Measurements from ENCODE around the gene TRIM47. TPM values are rescaled to one million over a fixed set of nuclear protein-coding genes. Genes with fewer than 3 reads are reported as not detected.
A peak's percentile ranks its signal among the peaks of the same experiment; 100 is the strongest.

The TRIM47 gene
- total and polyA plus RNA-seq, 9 donors = 7.2 to 38.3 (median 17.3) TPM

- no peaks in the 10 kb centered on the region for H3K9me3 ChIP-seq
- intact Hi-C loops (cut with DNase I) = loop anchor here in 2 of 4 donors (2.0 to 5.0 kb wide), 3 partner anchors 74 to 102 kb away; partner anchors contain the start of genes ACOX1 (in 1 of the 2) and TEN1 (in 1 of the 2)
- peaks cover 2% of the 10 kb centered on the region for H3K4me1 ChIP-seq (ENCODE audit: insufficient read depth)
- H3K27ac ChIP-seq = peak within 1 kb of the TSS; percentile 81 to 86
- no peaks in the 10 kb centered on the region for H3K36me3 ChIP-seq
- TF ChIP-seq, protein P1, sequence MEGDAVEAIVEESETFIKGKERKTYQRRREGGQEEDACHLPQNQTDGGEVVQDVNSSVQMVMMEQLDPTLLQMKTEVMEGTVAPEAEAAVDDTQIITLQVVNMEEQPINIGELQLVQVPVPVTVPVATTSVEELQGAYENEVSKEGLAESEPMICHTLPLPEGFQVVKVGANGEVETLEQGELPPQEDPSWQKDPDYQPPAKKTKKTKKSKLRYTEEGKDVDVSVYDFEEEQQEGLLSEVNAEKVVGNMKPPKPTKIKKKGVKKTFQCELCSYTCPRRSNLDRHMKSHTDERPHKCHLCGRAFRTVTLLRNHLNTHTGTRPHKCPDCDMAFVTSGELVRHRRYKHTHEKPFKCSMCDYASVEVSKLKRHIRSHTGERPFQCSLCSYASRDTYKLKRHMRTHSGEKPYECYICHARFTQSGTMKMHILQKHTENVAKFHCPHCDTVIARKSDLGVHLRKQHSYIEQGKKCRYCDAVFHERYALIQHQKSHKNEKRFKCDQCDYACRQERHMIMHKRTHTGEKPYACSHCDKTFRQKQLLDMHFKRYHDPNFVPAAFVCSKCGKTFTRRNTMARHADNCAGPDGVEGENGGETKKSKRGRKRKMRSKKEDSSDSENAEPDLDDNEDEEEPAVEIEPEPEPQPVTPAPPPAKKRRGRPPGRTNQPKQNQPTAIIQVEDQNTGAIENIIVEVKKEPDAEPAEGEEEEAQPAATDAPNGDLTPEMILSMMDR (IDR thresholded peaks at IDR 0.05) = peak; percentile 98 to 100 (median 100)
- TF ChIP-seq EP300 (IDR thresholded peaks at IDR 0.05) (no peak), POLR2A (IDR thresholded peaks at IDR 0.05) (peak; percentile 66)
- peak within 1 kb of the TSS; percentile 71 for H3K4me3 ChIP-seq
- H3K27me3 ChIP-seq = no peaks in the 10 kb centered on the region
- DNase-seq = peak; percentile 93 to 95 (median 94)
- 0 to 1% (median 0%) methylated on average over 28 to 69 of the region's 69 CpGs for WGBS, 3 donors
Observed at GRCh38 chr17:75904749-75905521, 26.6 kb upstream of the TRIM47 start, which contains the start of gene MRPL38. TSS of gene MRPL38 (minus strand) at chr17:75904884. CDS start at chr17:75904875, 9 bp downstream.

DNA sequence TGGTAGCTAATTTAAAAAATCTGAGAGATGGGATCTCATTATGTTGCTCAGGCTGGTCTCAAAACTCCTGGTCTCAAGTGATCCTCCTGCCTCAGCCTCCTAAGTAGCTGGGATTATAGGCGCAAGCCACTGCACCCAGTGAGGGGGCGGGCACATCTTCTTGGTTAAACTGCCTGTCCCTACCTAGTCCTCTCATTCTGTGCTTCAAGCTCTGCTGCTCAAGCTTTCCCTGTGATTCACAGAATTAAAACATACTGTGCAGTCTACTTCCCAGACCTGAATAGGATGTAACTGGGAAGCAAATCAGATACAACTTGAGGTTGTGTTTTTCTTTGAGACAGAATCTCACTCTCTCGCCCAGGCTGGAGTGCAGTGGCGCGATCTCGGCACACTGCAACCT lies 24.0 kb upstream of the TRIM47 start:
- H3K27ac ChIP-seq = no peak overlapping the region
- H3K36me3 ChIP-seq = no peaks in the 10 kb centered on the region
- no peaks in the 10 kb centered on the region for H3K9me3 ChIP-seq
- H3K4me1 ChIP-seq (ENCODE audit: insufficient read depth) = peaks cover 2% of the 10 kb centered on the region
- no peak overlapping the region for H3K4me3 ChIP-seq
- no peaks in the 10 kb centered on the region for H3K27me3 ChIP-seq
- intact Hi-C loops (cut with DNase I) = loop anchor here in 1 of 4 donors (5.0 kb wide), 1 partner anchor 105 kb away; no protein-coding TSS in a partner anchor
- no peak for DNase-seq
- 90 to 95% (median 92%) methylated on average over 6 of the region's 6 CpGs for WGBS, 3 donors
- TF ChIP-seq POLR2A (IDR thresholded peaks at IDR 0.05) (no peak), EP300 (IDR thresholded peaks at IDR 0.05) (no peak)
- TF ChIP-seq, protein P1 (IDR thresholded peaks at IDR 0.05) = no peak

DNA sequence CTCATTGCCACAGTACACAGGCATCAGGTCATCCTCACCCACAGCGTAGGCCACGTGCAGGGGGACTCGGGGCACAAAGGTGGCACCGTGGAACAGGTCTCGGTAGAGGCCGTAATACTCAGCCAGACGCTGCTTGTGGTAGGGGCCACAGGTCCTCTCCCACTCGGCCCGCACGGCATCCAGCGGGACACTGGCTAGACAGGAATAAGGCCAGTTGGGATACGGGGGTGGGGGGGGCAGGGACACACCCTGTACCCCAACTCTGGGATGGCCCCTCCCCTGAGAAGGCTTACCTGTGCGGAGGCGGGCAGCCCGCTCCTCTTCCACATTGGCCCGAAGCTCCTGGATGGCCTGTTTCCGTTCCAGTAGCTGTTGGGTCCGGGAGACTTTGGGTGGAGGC lies 23.3 kb upstream of the TRIM47 start:
- WGBS, 3 donors = 82 to 84% (median 83%) methylated on average over 18 of the region's 18 CpGs
- intact Hi-C loops (cut with DNase I) = loop anchor here in 1 of 4 donors (5.0 kb wide), 1 partner anchor 106 kb away; no protein-coding TSS in a partner anchor
- Histone ChIP-seq H3K27me3 (no peaks in the 10 kb centered on the region), H3K27ac (no peak overlapping the region), H3K4me3 (no peak overlapping the region), H3K36me3 (no peaks in the 10 kb centered on the region), H3K9me3 (no peaks in the 10 kb centered on the region), H3K4me1 (ENCODE audit: insufficient read depth) (peaks cover 2% of the 10 kb centered on the region)
- TF ChIP-seq, protein P1 (IDR thresholded peaks at IDR 0.05) = no peak
- no peak for TF ChIP-seq POLR2A (IDR thresholded peaks at IDR 0.05)
- no peak for TF ChIP-seq EP300 (IDR thresholded peaks at IDR 0.05)
- peak in 1 of 5 donors; percentile 30 for DNase-seq

- no peak overlapping the region for H3K4me3 ChIP-seq
- intact Hi-C loops (cut with DNase I) = loop anchor here in 1 of 4 donors (5.0 kb wide), 1 partner anchor 106 kb away; no protein-coding TSS in a partner anchor
- TF ChIP-seq, protein P1 (IDR thresholded peaks at IDR 0.05) = no peak
- TF ChIP-seq POLR2A (IDR thresholded peaks at IDR 0.05) = no peak
- no peak for TF ChIP-seq EP300 (IDR thresholded peaks at IDR 0.05)
- no peaks in the 10 kb centered on the region for H3K36me3 ChIP-seq
- no peaks in the 10 kb centered on the region for H3K27me3 ChIP-seq
- 75 to 80% (median 77%) methylated on average over 12 to 13 of the region's 13 CpGs for WGBS, 3 donors
- H3K4me1 ChIP-seq (ENCODE audit: insufficient read depth) = peaks cover 2% of the 10 kb centered on the region
- H3K9me3 ChIP-seq = no peaks in the 10 kb centered on the region
- no peak overlapping the region for H3K27ac ChIP-seq
- peak in 2 of 5 donors; percentile 30 to 33 for DNase-seq
Observed at GRCh38 chr17:75900691-75901533, 22.5 kb upstream of the TRIM47 start.

All from ovary (tissue), 9 donors.